ENCODE measurements around the gene MED12L. TPM values are rescaled to one million over a fixed set of nuclear protein-coding genes. Genes with fewer than 3 reads are reported as not detected.

The MED12L gene
- total RNA-seq, 1 experiment from 2014 or later: 3.0 TPM

DNA sequence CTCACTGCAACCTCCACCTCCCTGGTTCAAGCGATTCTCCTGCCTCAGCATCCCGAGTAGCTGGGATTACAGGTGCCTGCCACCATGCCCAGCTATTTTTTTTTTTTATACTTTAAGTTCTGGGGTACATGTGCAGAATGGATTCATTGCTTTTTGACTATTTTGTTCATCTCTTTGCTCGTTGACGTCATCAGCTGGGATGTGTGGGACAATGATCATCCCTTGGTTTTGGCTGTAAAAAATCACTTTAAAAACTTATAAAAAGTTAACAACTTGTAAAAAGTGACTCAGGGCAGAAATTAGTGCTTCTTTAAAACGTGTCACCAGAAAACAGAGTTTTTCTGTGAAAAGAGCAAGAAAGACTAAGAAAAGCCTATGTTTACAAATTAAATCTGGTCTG, 337.6 kb downstream of the MED12L start:
- Histone ChIP-seq H3K4me3 (no peak overlapping the region), H3K4me2 (no peak overlapping the region), H2AFZ (no peak overlapping the region), H3K36me3 (ENCODE audit: low read depth) (no peaks in the 10 kb centered on the region), H3K4me1 (replicated peaks; ENCODE audit: insufficient read depth) (no peaks in the 10 kb centered on the region), H3K9me2 (ENCODE audit: insufficient read depth) (peaks cover 4% of the 10 kb centered on the region; the same call in 1 of the 2 replicates), H3K27ac (no peak overlapping the region), H3K9me3 (ENCODE audit: insufficient read depth, low read depth) (no peaks in the 10 kb centered on the region), H3K27me3 (ENCODE audit: insufficient read depth, low read depth) (no peaks in the 10 kb centered on the region), H3F3A (ENCODE audit: insufficient read depth, low read depth) (no peaks in the 10 kb centered on the region), H3K79me2 (ENCODE audit: low read depth) (no peaks in the 10 kb centered on the region), H4K20me1 (ENCODE audit: insufficient read depth) (no peaks in the 10 kb centered on the region)
- DNase-seq: no peak
- BruUV-seq (replicated peaks): no TSS peak
- intact Hi-C loops (cut with micrococcal nuclease; ENCODE audit: unreplicated experiment): no loop called here
- POLR2A ChIA-PET (ENCODE audit: unreplicated experiment): interaction anchor here (0.9 kb wide), 1 partner anchor 15 kb away, joined by 4 read pairs; no protein-coding TSS in a partner anchor
- CTCF ChIA-PET: no interaction called here
- TF ChIP-seq, protein P1, sequence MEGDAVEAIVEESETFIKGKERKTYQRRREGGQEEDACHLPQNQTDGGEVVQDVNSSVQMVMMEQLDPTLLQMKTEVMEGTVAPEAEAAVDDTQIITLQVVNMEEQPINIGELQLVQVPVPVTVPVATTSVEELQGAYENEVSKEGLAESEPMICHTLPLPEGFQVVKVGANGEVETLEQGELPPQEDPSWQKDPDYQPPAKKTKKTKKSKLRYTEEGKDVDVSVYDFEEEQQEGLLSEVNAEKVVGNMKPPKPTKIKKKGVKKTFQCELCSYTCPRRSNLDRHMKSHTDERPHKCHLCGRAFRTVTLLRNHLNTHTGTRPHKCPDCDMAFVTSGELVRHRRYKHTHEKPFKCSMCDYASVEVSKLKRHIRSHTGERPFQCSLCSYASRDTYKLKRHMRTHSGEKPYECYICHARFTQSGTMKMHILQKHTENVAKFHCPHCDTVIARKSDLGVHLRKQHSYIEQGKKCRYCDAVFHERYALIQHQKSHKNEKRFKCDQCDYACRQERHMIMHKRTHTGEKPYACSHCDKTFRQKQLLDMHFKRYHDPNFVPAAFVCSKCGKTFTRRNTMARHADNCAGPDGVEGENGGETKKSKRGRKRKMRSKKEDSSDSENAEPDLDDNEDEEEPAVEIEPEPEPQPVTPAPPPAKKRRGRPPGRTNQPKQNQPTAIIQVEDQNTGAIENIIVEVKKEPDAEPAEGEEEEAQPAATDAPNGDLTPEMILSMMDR (conservative IDR thresholded peaks at IDR 0.05): no peak
- no peak for TF ChIP-seq EZH2 (IDR thresholded peaks at IDR 0.05; ENCODE audit: low read depth)

DNA sequence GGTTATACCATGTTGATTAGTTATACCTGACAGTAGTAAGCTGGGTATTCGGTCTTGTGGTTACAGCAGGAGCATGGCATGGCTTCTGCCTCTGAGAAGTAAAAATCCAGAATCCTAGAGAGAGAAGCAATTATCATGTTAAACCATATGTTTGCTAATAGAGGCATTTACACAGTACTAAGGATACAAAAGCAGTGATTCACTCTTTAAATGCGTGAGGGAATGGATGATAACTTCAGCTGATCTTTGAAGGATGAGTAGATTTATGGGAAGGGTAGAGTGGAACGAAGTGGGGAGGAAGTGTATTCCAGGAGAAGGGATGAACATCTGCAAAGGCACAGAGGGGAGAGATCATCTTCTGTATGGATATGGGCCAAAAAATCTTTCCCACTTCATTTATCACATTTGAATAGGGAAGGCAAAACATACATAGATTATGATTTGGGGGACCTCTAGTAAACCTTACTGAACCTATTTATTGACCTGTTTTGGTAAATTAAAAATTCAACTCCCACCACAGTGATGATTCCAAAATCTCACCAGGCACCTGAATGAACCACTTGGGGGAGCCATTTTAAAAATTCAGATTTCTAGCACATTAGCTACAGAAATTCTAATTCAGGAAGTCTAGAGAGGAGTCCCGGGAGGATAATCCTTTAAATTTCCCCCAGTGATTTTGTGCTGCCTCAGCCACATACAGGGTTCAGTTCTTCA, 340.3 kb downstream of the MED12L start:
- Histone ChIP-seq H3K9me2 (ENCODE audit: insufficient read depth) (peaks cover 4% of the 10 kb centered on the region; the same call in 1 of the 2 replicates), H3K4me3 (no peak overlapping the region), H3F3A (ENCODE audit: insufficient read depth, low read depth) (no peaks in the 10 kb centered on the region), H3K4me1 (replicated peaks; ENCODE audit: insufficient read depth) (no peaks in the 10 kb centered on the region), H3K9me3 (ENCODE audit: insufficient read depth, low read depth) (no peaks in the 10 kb centered on the region), H3K36me3 (ENCODE audit: low read depth) (no peaks in the 10 kb centered on the region), H2AFZ (no peak overlapping the region), H3K27me3 (ENCODE audit: insufficient read depth, low read depth) (no peaks in the 10 kb centered on the region), H3K4me2 (no peak overlapping the region), H4K20me1 (ENCODE audit: insufficient read depth) (no peaks in the 10 kb centered on the region), H3K79me2 (ENCODE audit: low read depth) (no peaks in the 10 kb centered on the region), H3K27ac (no peak overlapping the region)
- TF ChIP-seq EZH2 (IDR thresholded peaks at IDR 0.05; ENCODE audit: low read depth): no peak
- TF ChIP-seq, protein P1 (conservative IDR thresholded peaks at IDR 0.05): peak; percentile 54; the same call in 1 of the 2 replicates
- intact Hi-C loops (cut with micrococcal nuclease; ENCODE audit: unreplicated experiment): no loop called here
- POLR2A ChIA-PET (ENCODE audit: unreplicated experiment): no interaction called here
- DNase-seq: no peak
- CTCF ChIA-PET: no interaction called here
- no TSS peak for BruUV-seq (replicated peaks)

DNA sequence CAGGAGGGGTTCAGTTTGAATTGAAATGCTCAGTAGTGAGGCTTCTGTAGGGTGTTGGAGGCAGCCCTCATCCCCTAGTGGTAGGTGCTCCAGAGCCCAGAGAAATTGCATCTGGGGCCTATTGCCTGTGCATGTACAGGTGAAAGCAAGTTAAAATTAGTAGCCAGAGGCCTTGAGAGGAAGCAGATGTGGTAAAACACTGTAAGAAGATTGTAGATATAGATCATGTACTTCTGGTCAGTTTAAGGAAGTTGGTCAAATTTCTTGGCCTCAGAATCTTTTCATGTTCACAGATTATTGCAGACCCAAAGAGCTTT, 340.8 kb downstream of the MED12L start:
- Histone ChIP-seq H3K27ac (no peak overlapping the region), H3K4me1 (replicated peaks; ENCODE audit: insufficient read depth) (no peaks in the 10 kb centered on the region), H3K9me2 (ENCODE audit: insufficient read depth) (peaks cover 4% of the 10 kb centered on the region; the same call in 1 of the 2 replicates), H3F3A (ENCODE audit: insufficient read depth, low read depth) (no peaks in the 10 kb centered on the region), H3K9me3 (ENCODE audit: insufficient read depth, low read depth) (no peaks in the 10 kb centered on the region), H4K20me1 (ENCODE audit: insufficient read depth) (no peaks in the 10 kb centered on the region), H2AFZ (no peak overlapping the region), H3K27me3 (ENCODE audit: insufficient read depth, low read depth) (no peaks in the 10 kb centered on the region), H3K36me3 (ENCODE audit: low read depth) (no peaks in the 10 kb centered on the region), H3K4me2 (no peak overlapping the region), H3K79me2 (ENCODE audit: low read depth) (no peaks in the 10 kb centered on the region), H3K4me3 (no peak overlapping the region)
- no TSS peak for BruUV-seq (replicated peaks)
- TF ChIP-seq EZH2 (IDR thresholded peaks at IDR 0.05; ENCODE audit: low read depth): no peak
- TF ChIP-seq, protein P1 (conservative IDR thresholded peaks at IDR 0.05): peak; percentile 33; the same call in 1 of the 2 replicates
- intact Hi-C loops (cut with micrococcal nuclease; ENCODE audit: unreplicated experiment): no loop called here
- ChIA-PET POLR2A (ENCODE audit: unreplicated experiment) (no interaction called here), CTCF (no interaction called here)
- no peak for DNase-seq
